GM21786 (cell line): Measurements from ENCODE around the gene COA1.

Experiments
- ATAC-seq: cut with Tn5 transposase; IDR thresholded peaks from one replicate; pipeline ENCODE4 v1.9.1; 2021; ENCODE audit not compliant: unreplicated experiment

Gene COA1

DNA sequence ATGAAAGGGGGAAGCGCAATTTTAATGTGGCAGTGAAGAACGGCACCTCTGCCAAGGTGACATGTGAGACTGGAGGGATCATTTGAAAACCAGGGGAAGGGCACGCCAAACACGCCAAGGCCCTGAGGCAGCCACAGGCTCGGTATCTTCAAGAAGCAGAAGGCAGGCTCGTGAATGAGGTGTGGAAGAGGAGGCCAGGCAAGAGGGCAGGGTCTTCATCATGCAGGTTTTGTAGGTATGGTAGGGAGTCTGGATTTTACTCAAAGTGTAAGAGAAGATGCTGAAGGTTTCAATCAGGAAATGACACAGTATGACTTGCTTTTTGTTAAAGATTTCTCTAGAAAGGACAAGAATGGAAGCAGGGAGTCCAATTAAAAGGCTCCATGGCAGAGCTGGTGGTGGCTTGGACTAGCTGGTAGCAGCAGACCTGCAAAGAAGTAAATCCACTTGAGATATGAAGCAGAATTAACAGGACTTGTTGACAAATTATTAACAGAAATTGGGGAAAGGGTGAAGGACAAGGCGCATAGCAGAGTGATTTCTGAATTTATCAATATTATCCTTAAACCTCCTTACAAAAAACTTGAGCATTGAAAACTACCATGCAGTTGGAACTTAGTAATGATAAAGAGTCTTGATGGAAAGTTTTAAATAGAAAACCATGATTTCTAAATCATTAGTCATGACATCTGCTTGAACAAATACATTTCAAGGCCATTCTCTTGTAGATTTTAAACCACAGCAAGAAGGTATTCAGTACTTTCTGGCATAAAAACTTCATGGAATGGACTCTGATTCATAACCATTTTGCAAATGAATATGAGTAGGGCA lies 70.4 kb downstream of the COA1 start:
- peak; percentile 54 for ATAC-seq

DNA sequence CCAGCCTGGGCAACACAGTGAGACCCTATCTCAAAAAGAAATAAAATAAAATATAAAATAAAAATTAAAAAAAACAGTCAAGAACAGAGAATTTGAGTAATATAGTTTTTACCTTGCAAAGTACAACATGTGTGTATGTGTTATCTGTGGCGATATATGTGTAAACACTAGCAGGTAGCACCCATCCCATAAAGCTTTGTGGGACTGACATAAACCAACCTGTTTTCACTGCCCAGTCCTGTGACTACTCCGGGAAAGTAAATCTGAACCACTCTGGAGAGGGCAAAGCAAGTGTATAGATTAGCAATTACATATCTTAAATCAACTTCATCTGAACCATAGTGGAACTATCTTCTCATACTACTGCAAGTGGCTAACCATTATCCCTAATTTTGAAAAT lies 72.3 kb downstream of the COA1 start:
- ATAC-seq, result no peak

DNA sequence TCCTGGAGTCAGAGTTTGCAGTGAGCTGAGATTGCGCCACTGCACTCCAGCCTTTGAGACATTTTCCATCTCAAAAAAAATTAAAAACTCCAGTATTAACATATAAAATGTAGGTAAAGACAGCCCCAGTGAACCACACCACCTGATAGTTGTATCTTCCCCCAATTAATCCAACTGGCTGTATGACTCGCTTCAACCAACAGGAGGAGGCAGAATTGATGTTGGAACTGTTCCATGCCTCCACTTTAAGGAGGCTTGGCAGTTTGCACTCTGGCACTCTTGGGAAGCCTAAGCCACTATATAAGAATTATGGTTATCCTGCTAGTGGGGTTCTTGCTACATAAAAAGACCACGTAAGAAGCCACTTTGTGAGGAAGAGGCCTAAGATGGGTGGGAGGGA lies 73.7 kb downstream of the COA1 start:
- ATAC-seq, result no peak

DNA sequence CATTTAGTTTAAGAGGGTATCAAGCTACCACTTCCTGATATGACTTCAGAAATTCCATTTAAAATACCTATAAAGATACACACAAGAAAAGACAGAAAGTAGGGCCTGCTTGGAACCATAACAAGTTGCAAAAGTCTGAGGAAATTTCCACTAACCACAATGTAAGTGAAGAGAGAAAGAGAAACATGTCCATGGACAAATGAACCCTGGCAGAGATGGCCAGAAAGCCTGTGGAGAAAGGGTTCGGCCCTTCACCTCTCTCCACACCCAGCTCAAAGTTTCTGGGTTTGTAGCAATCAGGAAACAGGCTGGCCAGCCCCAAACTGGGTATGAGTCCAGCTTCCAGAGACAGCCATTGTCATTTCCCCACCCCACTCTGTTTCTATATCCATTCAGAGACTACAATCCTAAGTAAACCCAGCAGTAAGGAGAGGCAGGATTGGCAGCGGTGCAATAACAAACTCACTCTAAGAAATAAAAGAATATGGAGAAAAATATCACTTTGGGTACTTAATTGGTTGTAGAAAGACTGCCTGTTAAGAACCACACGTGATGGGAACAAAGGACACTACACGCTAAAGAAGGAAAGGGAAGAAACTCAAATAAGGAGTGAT lies 75.3 kb downstream of the COA1 start:
- no peak for ATAC-seq

DNA sequence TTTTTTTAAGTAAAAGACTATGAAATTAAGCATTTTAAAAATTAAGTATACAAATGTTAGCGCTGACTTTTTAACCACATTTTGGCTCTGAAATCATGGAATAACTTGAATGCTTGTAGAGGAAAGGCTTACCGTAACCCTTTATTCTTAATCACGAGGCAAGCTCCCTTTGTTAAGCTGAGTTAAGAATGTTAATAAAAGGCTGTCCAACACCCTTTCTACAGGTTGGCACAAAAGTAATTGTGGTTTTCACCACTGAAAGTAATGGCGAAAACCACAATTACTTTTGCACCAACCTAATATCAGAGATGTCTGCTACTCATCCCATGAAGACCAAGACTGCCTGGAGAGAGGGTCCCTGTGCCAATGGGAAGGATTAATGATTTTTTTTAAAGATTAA lies 75.9 kb downstream of the COA1 start:
- ATAC-seq, result no peak

DNA sequence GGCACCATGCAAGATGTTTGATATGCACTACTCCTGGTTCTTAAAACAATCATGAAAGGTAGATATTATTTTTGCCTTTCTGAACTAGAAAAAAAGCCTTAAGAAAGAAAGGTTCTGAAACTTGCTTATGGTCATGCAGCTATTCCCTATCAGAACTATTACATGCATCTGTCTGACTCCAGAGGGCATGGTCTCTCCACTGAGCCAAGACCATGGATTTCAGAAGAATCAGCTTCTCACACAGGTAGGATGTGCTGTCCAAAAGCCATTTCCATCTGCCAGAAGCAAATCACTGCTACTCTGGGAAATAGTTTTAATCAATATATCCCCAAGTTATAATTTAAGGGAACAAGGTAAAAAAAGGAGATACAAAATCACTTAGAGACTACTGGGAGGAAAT lies 77.0 kb downstream of the COA1 start:
- no peak for ATAC-seq

DNA sequence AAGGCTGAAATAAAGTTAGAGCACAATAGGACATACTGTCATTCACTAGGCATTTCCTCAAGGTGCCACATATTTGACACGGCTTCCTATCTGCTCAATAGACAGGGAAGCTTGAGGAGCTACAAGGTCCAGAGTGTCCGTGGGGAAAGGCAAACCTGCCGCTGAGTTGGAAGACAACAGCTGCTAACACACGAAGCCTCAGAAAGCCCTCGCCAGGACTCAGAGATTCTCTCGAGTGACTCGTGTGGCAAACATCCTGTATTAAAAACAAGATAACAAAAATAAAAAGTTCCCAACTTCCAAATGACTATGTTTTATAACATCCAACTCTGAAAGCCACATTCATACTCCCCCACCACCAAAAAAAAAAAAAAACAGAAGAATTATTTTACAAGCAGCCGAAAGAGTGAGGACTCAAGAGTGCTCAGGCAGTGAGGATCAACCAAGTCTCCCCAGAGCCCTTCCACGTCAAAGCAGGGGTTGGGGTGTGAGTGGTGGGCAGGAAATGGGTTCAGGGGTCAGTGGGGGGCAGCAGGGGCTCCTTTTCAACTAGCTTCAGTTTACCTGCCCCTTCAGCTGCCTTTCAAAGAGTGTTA lies 78.8 kb downstream of the COA1 start:
- no peak for ATAC-seq

DNA sequence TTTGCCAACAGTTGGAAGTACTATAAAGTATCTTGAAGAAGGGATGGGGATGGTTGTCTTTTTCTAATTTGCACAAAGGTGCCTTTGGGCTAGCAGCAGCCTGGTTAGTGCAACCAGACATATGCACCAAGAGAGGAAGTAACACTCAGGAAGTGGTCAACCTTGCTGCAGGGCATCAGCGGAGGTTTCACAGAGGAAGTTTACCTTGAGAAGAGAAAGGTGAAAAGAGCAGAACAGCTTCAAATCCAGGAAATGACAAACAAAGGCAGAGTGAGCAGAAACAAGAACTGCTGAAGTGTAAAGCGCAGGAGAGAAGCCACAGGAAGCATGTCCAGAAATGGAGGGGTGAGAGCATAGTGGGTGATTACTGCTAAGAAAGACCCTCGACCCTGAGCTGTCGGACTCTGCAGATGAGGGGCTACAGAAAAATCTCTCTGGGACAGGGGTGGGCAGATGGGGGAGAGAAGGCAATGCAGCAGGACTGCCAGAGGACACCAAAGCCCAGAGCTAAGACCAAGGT lies 79.5 kb downstream of the COA1 start:
- ATAC-seq, result peak; percentile 54

DNA sequence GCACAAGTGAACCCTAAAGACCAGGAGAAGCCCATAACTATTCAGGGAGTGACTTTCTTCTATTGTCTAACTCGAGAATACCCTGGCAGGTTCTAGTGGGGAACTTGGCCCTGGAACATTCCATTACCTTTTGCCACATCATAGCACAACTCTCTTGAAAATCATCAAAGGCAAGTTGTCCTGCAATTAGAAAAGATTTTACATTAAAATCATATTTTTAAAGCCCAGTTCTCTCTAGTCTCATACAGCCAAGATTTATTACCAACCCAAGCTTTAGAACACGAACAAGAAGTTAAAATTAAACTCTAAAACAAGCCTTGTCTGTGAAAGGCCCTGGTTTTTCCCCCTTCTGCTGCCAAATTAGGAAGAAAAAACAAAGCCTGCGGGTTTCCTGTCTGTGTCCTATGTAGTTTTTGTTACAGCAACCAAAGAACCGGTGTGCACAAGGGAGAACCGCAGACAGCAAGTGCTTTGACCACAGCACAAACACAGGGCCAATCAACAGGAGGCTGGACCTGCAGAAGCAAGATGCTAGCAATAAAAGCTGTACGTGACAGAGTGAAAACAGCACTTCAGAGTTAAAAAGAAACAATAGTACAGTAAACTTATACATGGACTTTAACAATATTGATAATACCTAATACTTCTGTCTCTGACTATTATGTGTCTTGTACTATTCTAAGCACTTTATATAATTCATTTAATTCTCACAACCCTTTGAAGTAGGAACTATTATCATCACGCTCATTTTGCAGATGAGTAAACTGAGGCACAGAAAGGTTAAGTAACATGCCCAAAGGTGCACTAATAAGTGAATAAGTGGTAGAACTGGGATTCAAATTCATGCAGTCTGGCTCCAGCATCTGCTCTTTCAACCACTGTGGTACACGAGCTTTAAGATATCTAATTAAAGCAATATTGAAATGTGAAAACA lies 80.6 kb downstream of the COA1 start:
- ATAC-seq, result peak; percentile 56

DNA sequence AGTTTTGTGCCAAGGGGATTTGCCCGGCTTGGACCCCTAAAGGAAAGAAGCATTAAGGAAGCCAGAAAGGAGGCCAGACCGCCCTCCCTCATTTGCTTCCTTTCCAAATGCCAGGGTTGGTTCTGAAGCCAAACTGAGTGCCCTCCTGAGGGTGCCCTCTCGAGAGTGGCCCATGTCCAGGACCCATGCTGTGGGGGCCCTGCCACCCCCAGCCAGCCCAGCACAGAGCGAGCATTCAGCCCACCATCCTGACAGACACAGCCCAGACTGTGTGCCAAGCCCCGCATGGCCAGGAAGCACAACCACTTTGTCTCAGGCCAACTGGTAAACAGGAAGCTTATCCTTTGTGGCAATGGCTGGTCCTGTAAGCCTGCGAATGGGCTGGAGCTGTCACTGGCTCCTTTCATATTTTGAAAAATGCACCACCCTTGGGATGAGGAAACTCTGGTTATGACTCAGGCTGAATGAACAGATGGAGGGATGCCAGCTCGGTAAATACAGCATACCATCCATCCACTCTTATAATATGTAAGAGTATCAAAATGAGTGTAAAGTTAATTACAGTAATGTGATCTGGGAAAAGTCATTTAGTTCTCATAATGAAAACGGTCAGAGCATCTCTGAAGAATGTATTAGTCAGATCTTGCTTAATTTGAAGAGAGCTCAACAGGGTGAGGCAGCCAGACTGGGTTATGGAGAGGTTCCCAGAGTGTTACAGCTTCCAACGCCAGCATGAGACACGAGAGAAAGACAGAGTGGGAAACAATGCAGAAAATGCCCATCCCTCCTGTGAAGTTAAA lies 81.5 kb downstream of the COA1 start:
- ATAC-seq, result no peak

DNA sequence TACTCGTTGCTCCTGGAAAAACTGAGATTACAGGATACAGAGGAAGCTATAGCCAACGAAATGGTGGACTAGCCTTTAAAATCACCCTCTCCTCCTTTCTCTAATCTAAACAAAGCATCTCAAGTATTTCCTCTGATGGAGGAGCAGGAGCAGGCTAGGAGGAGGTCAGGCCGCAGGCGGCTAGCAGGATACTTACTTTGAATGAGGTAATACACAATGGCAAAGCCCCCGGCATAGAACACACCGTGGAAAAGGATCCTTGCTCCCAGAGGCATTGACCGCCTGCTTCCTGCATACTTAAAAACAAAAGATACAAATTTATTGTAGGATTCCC lies 82.0 kb downstream of the COA1 start:
- ATAC-seq, result no peak

DNA sequence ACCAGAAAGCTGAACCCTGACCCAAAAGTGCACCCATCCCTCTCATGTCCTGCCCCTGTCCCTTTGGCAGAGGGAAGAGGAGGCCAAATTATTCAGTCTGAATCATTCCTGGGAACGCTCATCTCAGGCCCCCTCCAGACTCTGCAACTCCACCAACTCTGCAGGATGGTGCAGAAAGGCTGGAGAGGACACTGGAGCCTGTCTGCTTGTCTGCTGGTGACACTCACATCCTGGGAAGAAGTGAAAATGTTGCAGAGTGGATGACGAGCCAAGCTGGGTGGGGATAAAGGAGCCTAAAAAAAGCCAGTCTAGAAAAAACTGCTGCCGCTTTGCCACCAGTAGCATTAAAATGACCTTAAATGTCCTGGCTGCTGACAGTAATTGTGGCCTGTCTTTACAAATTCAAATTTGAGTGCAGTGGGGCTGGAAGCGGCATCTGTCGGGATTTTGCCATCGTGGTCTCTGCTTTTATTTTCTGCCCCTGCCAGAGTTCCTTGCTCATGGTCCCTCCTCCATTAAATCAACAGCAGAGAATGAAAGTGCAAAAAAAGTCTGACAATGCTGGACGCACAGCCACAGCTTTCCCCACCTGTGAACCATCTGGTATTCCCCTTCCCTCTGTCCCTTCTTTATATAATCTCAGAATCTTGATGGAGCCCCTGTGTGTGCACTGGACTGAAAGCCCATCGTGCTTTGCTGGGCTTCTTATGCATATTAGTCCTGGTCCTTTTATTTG lies 82.6 kb downstream of the COA1 start:
- ATAC-seq, result no peak

DNA sequence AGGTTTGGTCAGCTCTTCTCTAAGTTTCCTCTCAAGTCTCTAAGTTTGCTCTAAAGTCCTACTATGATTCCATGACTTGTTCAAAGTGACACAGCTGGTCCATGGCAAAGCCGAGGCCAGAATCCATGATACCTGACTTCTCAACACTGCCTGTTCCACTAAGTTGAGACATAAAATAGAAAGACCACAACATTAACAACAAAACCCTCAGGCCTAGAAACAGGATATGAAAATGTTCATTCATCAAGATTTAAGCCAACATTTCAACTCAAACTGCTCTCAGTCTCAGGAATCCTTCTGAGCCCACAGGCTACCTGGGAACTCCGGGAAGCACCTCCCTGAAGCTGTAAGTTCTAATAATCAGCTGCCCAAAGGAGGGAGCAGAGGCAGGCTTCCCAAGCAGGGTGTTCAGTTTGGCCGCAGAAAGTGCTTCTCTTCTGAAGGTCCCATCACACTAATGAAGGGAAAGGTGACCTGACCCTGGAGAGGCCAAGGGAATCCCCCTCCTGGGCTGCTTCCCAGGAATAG lies 83.6 kb downstream of the COA1 start:
- no peak for ATAC-seq

DNA sequence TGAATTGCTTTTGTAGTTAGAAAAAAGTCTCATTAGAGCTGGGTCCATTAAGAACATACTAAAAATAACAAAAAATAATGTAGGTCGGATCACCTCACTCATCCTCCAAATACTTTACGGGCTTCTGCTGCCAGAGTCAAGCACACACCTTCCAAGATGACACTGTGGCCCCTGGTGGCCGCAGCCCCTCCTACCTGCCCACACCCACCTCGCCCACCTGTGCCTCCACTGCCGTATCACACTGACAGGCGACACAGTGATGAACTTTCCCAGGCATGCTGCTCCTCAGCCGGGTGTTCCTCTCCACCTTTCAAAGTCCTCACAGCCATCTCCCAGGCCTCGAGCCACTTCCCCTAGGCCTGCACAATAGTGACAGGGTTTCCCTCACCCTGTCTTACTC lies 85.5 kb downstream of the COA1 start:
- ATAC-seq, result no peak

DNA sequence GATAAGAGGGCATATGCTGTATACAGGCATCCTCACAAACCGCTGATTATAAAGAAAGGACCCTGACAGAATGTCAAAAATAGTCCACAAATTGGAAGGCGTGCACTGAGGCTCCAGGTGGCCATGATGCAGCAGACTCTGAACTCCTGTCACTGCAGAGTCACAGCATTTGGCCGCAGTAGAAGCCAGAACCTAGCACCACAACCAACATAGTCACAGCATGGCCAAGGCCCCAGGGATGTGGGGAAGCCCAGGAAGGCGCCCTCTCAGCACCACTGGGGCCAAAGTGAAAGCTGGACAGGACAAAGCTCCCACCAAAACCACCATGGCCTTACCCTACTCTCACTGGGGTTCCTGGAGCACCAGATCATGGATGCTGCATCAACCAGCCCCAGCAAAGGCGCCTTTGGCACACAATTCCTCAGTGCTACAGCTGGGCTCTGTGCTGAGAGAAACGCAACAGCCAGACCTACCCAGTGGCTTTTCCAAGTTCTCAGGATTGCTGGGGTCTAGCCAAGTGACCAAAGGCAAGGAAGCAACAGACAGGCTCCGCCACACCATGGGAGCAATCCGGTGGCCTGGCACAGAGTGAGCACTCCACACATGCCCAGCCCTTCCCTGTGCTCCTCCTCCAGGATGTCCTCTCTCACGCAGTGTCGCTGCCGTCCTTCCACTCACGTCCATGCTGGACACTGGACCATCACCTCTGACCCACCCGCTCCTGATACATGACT lies 86.3 kb downstream of the COA1 start:
- ATAC-seq, result no peak

DNA sequence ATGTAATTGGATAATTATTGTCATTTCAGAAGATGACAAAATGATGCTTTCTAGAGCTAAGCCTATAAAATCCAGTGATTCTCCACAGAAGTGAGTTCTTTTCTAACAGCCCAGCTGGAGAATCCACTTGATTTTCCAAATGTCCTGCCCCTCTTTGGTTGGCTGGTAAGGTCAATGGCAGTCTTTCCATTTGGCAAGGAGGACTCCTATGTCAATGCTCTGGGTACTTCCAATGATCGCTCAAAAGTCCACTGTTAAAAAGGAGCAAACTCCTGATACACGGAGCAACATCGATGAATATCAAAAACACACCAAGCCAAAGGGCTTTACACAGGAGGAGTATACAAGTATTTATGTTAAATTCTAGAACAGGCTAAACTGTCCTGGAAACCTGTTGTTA lies 88.6 kb downstream of the COA1 start:
- ATAC-seq, result no peak

DNA sequence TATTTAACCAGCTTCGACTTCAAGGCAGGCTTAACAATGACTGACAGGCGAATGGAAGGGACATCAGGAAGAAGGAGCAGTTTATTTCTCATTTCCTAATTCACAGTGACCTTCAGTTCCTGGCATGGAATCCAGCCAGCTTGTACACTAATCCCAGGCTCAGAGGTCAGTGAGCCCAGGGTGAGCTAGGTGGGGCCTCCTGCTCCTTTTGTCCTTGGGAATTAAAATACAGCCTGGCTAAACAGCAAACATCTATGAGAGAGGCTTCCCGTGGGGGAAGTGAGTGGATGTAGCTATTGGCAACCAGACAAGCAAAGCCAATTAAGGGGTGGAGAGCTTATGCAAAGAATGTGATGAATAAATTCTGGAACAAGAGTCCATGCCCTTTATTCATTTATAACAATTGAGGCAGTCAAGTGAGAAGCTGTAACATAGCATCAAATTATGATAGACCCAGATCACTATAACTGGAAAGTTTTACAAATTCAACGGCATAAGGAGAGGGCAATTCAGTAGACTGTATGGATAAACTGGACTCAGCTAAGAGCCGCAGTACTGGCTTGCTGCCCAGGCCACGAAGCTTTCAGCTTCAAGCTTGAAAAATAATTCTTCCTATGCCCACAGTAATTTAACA lies 89.3 kb downstream of the COA1 start:
- ATAC-seq, result no peak

DNA sequence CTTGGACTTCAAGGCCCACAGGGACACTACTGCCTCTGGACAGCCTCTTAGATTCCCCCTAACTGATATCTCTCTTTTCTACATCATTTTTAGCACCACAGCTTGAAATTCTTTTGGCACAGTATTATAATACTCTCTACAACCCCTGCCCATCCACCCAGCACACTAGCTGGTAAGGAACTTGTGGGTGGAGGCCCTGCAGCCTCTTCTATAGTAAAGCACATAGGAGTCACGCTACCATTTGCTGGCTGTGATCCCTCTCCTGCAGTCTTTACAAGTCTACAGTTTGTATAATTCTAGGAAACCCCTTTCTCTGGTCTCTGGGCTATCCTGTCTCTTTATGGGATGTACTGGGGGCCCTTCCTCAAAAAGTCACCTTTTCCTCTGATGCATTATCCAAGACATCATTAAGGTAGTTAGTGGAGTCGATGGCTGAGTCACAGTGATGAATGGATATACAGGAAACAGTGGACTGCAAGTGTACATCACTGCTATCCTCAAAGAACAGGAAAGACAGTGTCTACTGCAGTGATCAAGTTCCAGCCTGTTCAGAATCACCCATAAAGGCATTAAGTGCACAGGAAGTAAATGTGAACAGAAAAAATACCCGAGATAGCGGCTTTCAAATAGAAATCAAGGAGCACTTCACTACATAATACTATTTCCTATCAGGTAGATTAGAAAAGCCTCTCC lies 92.1 kb downstream of the COA1 start:
- no peak for ATAC-seq
